ENCODE results near the gene PNPLA1.

Gene PNPLA1

GRCh38 chr6:36242626-36243025 is 27.2 kb upstream of the PNPLA1 start:
- Histone ChIP-seq H3K9ac (ENCODE audit: low read length) (no peak overlapping the region), H3K4me3 (ENCODE audit: low read length) (no peak overlapping the region), H2AK5ac (ENCODE audit: low read length) (no peak overlapping the region), H3K4me1 (ENCODE audit: control insufficient read depth, low read depth, low read length) (peaks cover 13% of the 10 kb centered on the region), H3K4me2 (ENCODE audit: low read length) (no peak overlapping the region), H3K27me3 (ENCODE audit: insufficient read depth, low read length, poor library complexity) (no peaks in the 10 kb centered on the region), H3K79me2 (ENCODE audit: control insufficient read depth, insufficient read depth, low read length) (no peaks in the 10 kb centered on the region), H2BK15ac (replicated peaks; ENCODE audit: low read depth) (no peak overlapping the region), H3K79me1 (ENCODE audit: low read length) (no peaks in the 10 kb centered on the region), H4K5ac (ENCODE audit: low read length) (no peak overlapping the region), H2BK5ac (ENCODE audit: low read length) (no peak overlapping the region), H2BK120ac (ENCODE audit: low read depth, low read length) (no peak overlapping the region), H3K18ac (ENCODE audit: low read length) (no peak overlapping the region), H3K27ac (ENCODE audit: low read depth, low read length) (no peak overlapping the region), H4K8ac (ENCODE audit: low read depth, low read length) (no peak overlapping the region), H3K4ac (ENCODE audit: low read depth, low read length) (no peak overlapping the region), H3K23ac (ENCODE audit: low read length) (no peak overlapping the region), H3K56ac (ENCODE audit: low read length) (no peak overlapping the region), H3K36me3 (ENCODE audit: control insufficient read depth, insufficient read depth, low read length) (no peaks in the 10 kb centered on the region)
- WGBS (ENCODE audit: extremely low coverage, insufficient coverage, low lambda C conversion rate) = no CpG with 5 or more reads among the region's 4 CpGs
- no peak for DNase-seq

- H3K4me1 ChIP-seq (ENCODE audit: control insufficient read depth, low read depth, low read length) = peaks cover 13% of the 10 kb centered on the region
- peak overlapping the region; percentile 15 for H3K56ac ChIP-seq (ENCODE audit: low read length)
- H3K36me3 ChIP-seq (ENCODE audit: control insufficient read depth, insufficient read depth, low read length) = no peaks in the 10 kb centered on the region
- no peak overlapping the region for H3K4ac ChIP-seq (ENCODE audit: low read depth, low read length)
- no peak for DNase-seq
- no peak overlapping the region for H3K9ac ChIP-seq (ENCODE audit: low read length)
- no peak overlapping the region for H3K4me2 ChIP-seq (ENCODE audit: low read length)
- H2BK5ac ChIP-seq (ENCODE audit: low read length) = no peak overlapping the region
- H2AK5ac ChIP-seq (ENCODE audit: low read length) = peak overlapping the region; percentile 10
- no peak overlapping the region for H3K4me3 ChIP-seq (ENCODE audit: low read length)
- peak overlapping the region; percentile 68 for H3K23ac ChIP-seq (ENCODE audit: low read length)
- no peak overlapping the region for H3K27ac ChIP-seq (ENCODE audit: low read depth, low read length)
- no peaks in the 10 kb centered on the region for H3K79me2 ChIP-seq (ENCODE audit: control insufficient read depth, insufficient read depth, low read length)
- WGBS (ENCODE audit: extremely low coverage, insufficient coverage, low lambda C conversion rate) = no CpG with 5 or more reads among the region's 3 CpGs
- H2BK120ac ChIP-seq (ENCODE audit: low read depth, low read length) = no peak overlapping the region
- H3K18ac ChIP-seq (ENCODE audit: low read length) = no peak overlapping the region
- no peak overlapping the region for H4K5ac ChIP-seq (ENCODE audit: low read length)
- no peaks in the 10 kb centered on the region for H3K27me3 ChIP-seq (ENCODE audit: insufficient read depth, low read length, poor library complexity)
- H3K79me1 ChIP-seq (ENCODE audit: low read length) = no peaks in the 10 kb centered on the region
- H4K8ac ChIP-seq (ENCODE audit: low read depth, low read length) = no peak overlapping the region
- H2BK15ac ChIP-seq (replicated peaks; ENCODE audit: low read depth) = no peak overlapping the region
Measured at GRCh38 chr6:36243562-36244212, 26.2 kb upstream of the PNPLA1 start.

- WGBS (ENCODE audit: extremely low coverage, insufficient coverage, low lambda C conversion rate) = no CpG with 5 or more reads among the region's 8 CpGs
- Histone ChIP-seq H3K23ac (ENCODE audit: low read length) (no peak overlapping the region), H3K56ac (ENCODE audit: low read length) (peak overlapping the region; percentile 69), H2BK5ac (ENCODE audit: low read length) (peak overlapping the region; percentile 48), H3K4me3 (ENCODE audit: low read length) (no peak overlapping the region), H2BK120ac (ENCODE audit: low read depth, low read length) (no peak overlapping the region), H4K5ac (ENCODE audit: low read length) (no peak overlapping the region), H3K27ac (ENCODE audit: low read depth, low read length) (no peak overlapping the region), H3K4me1 (ENCODE audit: control insufficient read depth, low read depth, low read length) (peaks cover 13% of the 10 kb centered on the region), H2BK15ac (replicated peaks; ENCODE audit: low read depth) (no peak overlapping the region), H3K4ac (ENCODE audit: low read depth, low read length) (no peak overlapping the region), H3K18ac (ENCODE audit: low read length) (no peak overlapping the region), H3K79me1 (ENCODE audit: low read length) (no peaks in the 10 kb centered on the region), H3K27me3 (ENCODE audit: insufficient read depth, low read length, poor library complexity) (no peaks in the 10 kb centered on the region), H4K8ac (ENCODE audit: low read depth, low read length) (no peak overlapping the region), H3K9ac (ENCODE audit: low read length) (peak overlapping the region; percentile 47), H3K36me3 (ENCODE audit: control insufficient read depth, insufficient read depth, low read length) (no peaks in the 10 kb centered on the region), H2AK5ac (ENCODE audit: low read length) (peak overlapping the region; percentile 43), H3K4me2 (ENCODE audit: low read length) (no peak overlapping the region), H3K79me2 (ENCODE audit: control insufficient read depth, insufficient read depth, low read length) (no peaks in the 10 kb centered on the region)
- DNase-seq = peak; percentile 98
Measured at GRCh38 chr6:36244641-36245280, 25.1 kb upstream of the PNPLA1 start.

- Histone ChIP-seq H2BK15ac (replicated peaks; ENCODE audit: low read depth) (peak overlapping the region; percentile 7), H3K79me2 (ENCODE audit: control insufficient read depth, insufficient read depth, low read length) (no peaks in the 10 kb centered on the region), H3K36me3 (ENCODE audit: control insufficient read depth, insufficient read depth, low read length) (no peaks in the 10 kb centered on the region), H3K23ac (ENCODE audit: low read length) (no peak overlapping the region), H3K4me2 (ENCODE audit: low read length) (no peak overlapping the region), H3K4me1 (ENCODE audit: control insufficient read depth, low read depth, low read length) (peaks cover 13% of the 10 kb centered on the region), H4K5ac (ENCODE audit: low read length) (no peak overlapping the region), H2AK5ac (ENCODE audit: low read length) (peak overlapping the region; percentile 8), H4K8ac (ENCODE audit: low read depth, low read length) (no peak overlapping the region), H3K27me3 (ENCODE audit: insufficient read depth, low read length, poor library complexity) (no peaks in the 10 kb centered on the region), H2BK120ac (ENCODE audit: low read depth, low read length) (no peak overlapping the region), H3K4ac (ENCODE audit: low read depth, low read length) (no peak overlapping the region), H3K27ac (ENCODE audit: low read depth, low read length) (no peak overlapping the region), H3K79me1 (ENCODE audit: low read length) (no peaks in the 10 kb centered on the region), H3K4me3 (ENCODE audit: low read length) (no peak overlapping the region), H3K9ac (ENCODE audit: low read length) (peak overlapping the region; percentile 21), H2BK5ac (ENCODE audit: low read length) (peak overlapping the region; percentile 52), H3K18ac (ENCODE audit: low read length) (peak overlapping the region; percentile 12), H3K56ac (ENCODE audit: low read length) (peak overlapping the region; percentile 69)
- DNase-seq = peak; percentile 51
- WGBS (ENCODE audit: extremely low coverage, insufficient coverage, low lambda C conversion rate) = no CpG with 5 or more reads among the region's 8 CpGs
Measured at GRCh38 chr6:36245572-36246061, 24.2 kb upstream of the PNPLA1 start.

- H3K27me3 ChIP-seq (ENCODE audit: insufficient read depth, low read length, poor library complexity) = no peaks in the 10 kb centered on the region
- H3K23ac ChIP-seq (ENCODE audit: low read length) = peak overlapping the region; percentile 34
- no peaks in the 10 kb centered on the region for H3K79me2 ChIP-seq (ENCODE audit: control insufficient read depth, insufficient read depth, low read length)
- H2BK120ac ChIP-seq (ENCODE audit: low read depth, low read length) = no peak overlapping the region
- H2BK15ac ChIP-seq (replicated peaks; ENCODE audit: low read depth) = no peak overlapping the region
- no CpG with 5 or more reads among the region's 22 CpGs for WGBS (ENCODE audit: extremely low coverage, insufficient coverage, low lambda C conversion rate)
- no peak overlapping the region for H4K5ac ChIP-seq (ENCODE audit: low read length)
- H3K4ac ChIP-seq (ENCODE audit: low read depth, low read length) = no peak overlapping the region
- H3K18ac ChIP-seq (ENCODE audit: low read length) = no peak overlapping the region
- H3K9ac ChIP-seq (ENCODE audit: low read length) = no peak overlapping the region
- H3K27ac ChIP-seq (ENCODE audit: low read depth, low read length) = no peak overlapping the region
- H3K4me2 ChIP-seq (ENCODE audit: low read length) = no peak overlapping the region
- H3K4me1 ChIP-seq (ENCODE audit: control insufficient read depth, low read depth, low read length) = peaks cover 13% of the 10 kb centered on the region
- H3K79me1 ChIP-seq (ENCODE audit: low read length) = no peaks in the 10 kb centered on the region
- peak overlapping the region; percentile 45 for H3K56ac ChIP-seq (ENCODE audit: low read length)
- no peak overlapping the region for H4K8ac ChIP-seq (ENCODE audit: low read depth, low read length)
- H2BK5ac ChIP-seq (ENCODE audit: low read length) = no peak overlapping the region
- no peak overlapping the region for H2AK5ac ChIP-seq (ENCODE audit: low read length)
- H3K36me3 ChIP-seq (ENCODE audit: control insufficient read depth, insufficient read depth, low read length) = no peaks in the 10 kb centered on the region
- H3K4me3 ChIP-seq (ENCODE audit: low read length) = no peak overlapping the region
- DNase-seq = no peak
Measured at GRCh38 chr6:36246506-36247268, 23.2 kb upstream of the PNPLA1 start.

Data from mesendoderm (in vitro differentiated cells).